GM18873 (cell line): ENCODE data around the gene ALG12.
"Not testable (repeated sequence)": the region's sequence is repeated elsewhere in the genome, so short reads cannot be mapped to it uniquely, and the experiment has no call there.

Experiments
- ATAC-seq: cut with Tn5 transposase; IDR thresholded peaks from one replicate; pipeline ENCODE4 v1.9.1; 2021; ENCODE audit warnings: mild to moderate bottlenecking, moderate library complexity, moderate number of reproducible peaks; ENCODE audit not compliant: unreplicated experiment, low FRiP score

Gene ALG12

GRCh38 chr22:49947296-49947622 lies 29.0 kb upstream of the ALG12 start:
- ATAC-seq, result no peak

GRCh38 chr22:49946612-49947295 lies 28.5 kb upstream of the ALG12 start:
- no peak for ATAC-seq

- not testable (repeated sequence) for ATAC-seq
Measured at GRCh38 chr22:49945042-49945794, 27.0 kb upstream of the ALG12 start.

- ATAC-seq, result no peak
Measured at GRCh38 chr22:49944399-49944891, 26.2 kb upstream of the ALG12 start.

- no peak for ATAC-seq
Measured at GRCh38 chr22:49943771-49944398, 25.6 kb upstream of the ALG12 start.

GRCh38 chr22:49943405-49943765 lies 25.1 kb upstream of the ALG12 start:
- no peak for ATAC-seq

GRCh38 chr22:49942565-49943404 lies 24.5 kb upstream of the ALG12 start:
- ATAC-seq, result no peak

- ATAC-seq, result no peak
Measured at GRCh38 chr22:49941507-49942316, 23.5 kb upstream of the ALG12 start.

GRCh38 chr22:49938565-49939136 lies 20.4 kb upstream of the ALG12 start:
- no peak for ATAC-seq

- ATAC-seq, result no peak
Measured at GRCh38 chr22:49937758-49938564, 19.7 kb upstream of the ALG12 start.

GRCh38 chr22:49936973-49937757 lies 18.9 kb upstream of the ALG12 start:
- no peak for ATAC-seq

GRCh38 chr22:49936018-49936972 lies 18.1 kb upstream of the ALG12 start:
- peak; percentile 46 for ATAC-seq

- ATAC-seq, result no peak
Measured at GRCh38 chr22:49935561-49935960, 17.3 kb upstream of the ALG12 start.

GRCh38 chr22:49934891-49935557 lies 16.8 kb upstream of the ALG12 start:
- no peak for ATAC-seq

- ATAC-seq, result no peak
Measured at GRCh38 chr22:49934160-49934890, 16.1 kb upstream of the ALG12 start.
